ENCODE results near the gene POLR3H.
A peak's percentile ranks its signal among the peaks of the same experiment; 100 is the strongest.

POLR3H gene

GRCh38 chr22:41485033-41485432 is 59.2 kb downstream of the POLR3H start:
- no peak for DNase-seq (ENCODE audit: low spot score)
- FAIRE-seq: no peak

GRCh38 chr22:41482319-41482935 is 61.8 kb downstream of the POLR3H start:
- DNase-seq (ENCODE audit: low spot score) (no peak), FAIRE-seq (no peak)

- no peak for FAIRE-seq
- DNase-seq (ENCODE audit: low spot score): no peak
These were observed 62.3 kb downstream of the POLR3H start for GRCh38 chr22:41481925-41482318.

- FAIRE-seq: no peak
- DNase-seq (ENCODE audit: low spot score): no peak
These were observed 63.0 kb downstream of the POLR3H start for GRCh38 chr22:41481131-41481830.

- no peak for DNase-seq (ENCODE audit: low spot score)
- no peak for FAIRE-seq
These were observed 63.9 kb downstream of the POLR3H start for GRCh38 chr22:41480397-41480735.

- peak; percentile 40 for FAIRE-seq
- no peak for DNase-seq (ENCODE audit: low spot score)
These were observed 64.4 kb downstream of the POLR3H start for GRCh38 chr22:41479671-41480396.

GRCh38 chr22:41478891-41479521 is 65.3 kb downstream of the POLR3H start:
- no peak for FAIRE-seq
- no peak for DNase-seq (ENCODE audit: low spot score)

GRCh38 chr22:41478473-41478872 is 65.8 kb downstream of the POLR3H start:
- no peak for DNase-seq (ENCODE audit: low spot score)
- no peak for FAIRE-seq

All from urothelium cell line (cell line).